Stomach (tissue), 4 donors: Measurements from ENCODE around the gene CBX8.

Experiments
- CTCF ChIP-seq, 7 experiments: fragments of 450-650 bp in 4 of 7; fragments of 200-600 bp in 3 of 7; sonication (generic) in 3 of 7; IDR thresholded peaks; one replicate each; pipeline ENCODE4 v1.5.1; 2016 to 2019; ENCODE audit warnings: antibody characterized with exemption in 7 of 7, control low read depth in 2 of 7, mild to moderate bottlenecking in 1 of 7
- EP300 ChIP-seq: sonication (generic); formaldehyde crosslinking; IDR thresholded peaks from one replicate; pipeline ENCODE4 v1.6.1; 2017; ENCODE audit warnings: antibody characterized with exemption
- POLR2A ChIP-seq, 4 donors: fragments of 450-650 bp; IDR thresholded peaks; one replicate each; pipeline ENCODE4 v1.6.1; 2016; ENCODE audit warnings: antibody characterized with exemption in 4 of 4, control low read depth in 2 of 4, mild to moderate bottlenecking in 1 of 4, moderate library complexity in 1 of 4
- POLR2AphosphoS5 ChIP-seq, 3 donors: sonication (generic); formaldehyde crosslinking; IDR thresholded peaks; one replicate each; pipeline ENCODE4 v1.6.1; 2016; ENCODE audit warnings: antibody characterized with exemption in 3 of 3

- TF ChIP-seq CTCF (IDR thresholded peaks at IDR 0.05) (no peak), POLR2A (IDR thresholded peaks at IDR 0.05) (no peak), POLR2AphosphoS5 (IDR thresholded peaks at IDR 0.05) (no peak), EP300 (no peak)
Observed at GRCh38 chr17:79749958-79750357, 46.9 kb downstream of the CBX8 start.
